Measurements from ENCODE around the gene SLC35D3. TPM values are rescaled to one million over a fixed set of nuclear protein-coding genes. Genes with fewer than 3 reads are reported as not detected.
"Not testable (repeated sequence)": the region's sequence is repeated elsewhere in the genome, so short reads cannot be mapped to it uniquely, and the experiment has no call there.

The SLC35D3 gene
- total and polyA plus RNA-seq, 2 donors (not counting 1 experiment from before 2014, with no cell fraction given) = not detected

DNA sequence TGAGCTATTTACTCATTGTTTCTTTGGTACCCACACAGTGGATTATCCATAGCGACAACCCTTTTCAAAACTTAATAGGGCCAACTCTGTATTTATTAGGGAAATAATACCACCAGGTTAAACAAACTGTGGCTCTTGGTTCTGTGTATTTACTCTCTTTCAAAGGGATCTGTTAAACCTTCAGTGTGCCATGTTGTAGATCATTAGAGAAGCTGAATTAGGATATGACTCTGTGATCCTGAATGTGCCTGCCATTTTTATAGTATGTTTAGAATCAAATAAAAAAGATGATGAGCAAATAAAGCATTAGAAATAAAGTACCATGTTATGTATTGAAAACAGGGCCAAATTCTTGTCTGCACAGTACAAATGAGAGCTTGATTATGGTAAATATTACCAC is 25.0 kb upstream of the SLC35D3 start:
- H3K4me1 Mint-ChIP-seq = no peaks in the 10 kb centered on the region
- Histone ChIP-seq H3K36me3 (replicated peaks in 1 of 2; ENCODE audit: control extremely low read depth in 1 of 2, control insufficient read depth in 1 of 2, extremely low read depth in 1 of 2, insufficient read depth in 2 of 2, low read length in 1 of 2) (peaks cover 1 to 10% of the 10 kb centered on the region in 2 experiments), H3K27ac (ENCODE audit: low read length in 2 of 2) (no peak overlapping the region), H3K4me3 (ENCODE audit: control extremely low read depth in 1 of 5, extremely low read depth in 1 of 5, insufficient read depth in 1 of 5, low read depth in 2 of 5, low read length in 4 of 5) (no peak overlapping the region), H4K20me1 (ENCODE audit: control insufficient read depth, insufficient read depth, low read length, poor library complexity, severe bottlenecking) (no peaks in the 10 kb centered on the region), H3K4me2 (replicated peaks; ENCODE audit: low read depth, low read length, poor library complexity, severe bottlenecking) (no peak overlapping the region), H3K4me1 (ENCODE audit: control insufficient read depth in 2 of 2, insufficient read depth in 2 of 2, low read length in 2 of 2) (no peaks in the 10 kb centered on the region), H3K9me3 (ENCODE audit: control extremely low read depth in 1 of 3, control insufficient read depth in 2 of 3, insufficient read depth in 1 of 3, low read length in 2 of 3) (no peaks in the 10 kb centered on the region), H3K27me3 (replicated peaks in 1 of 4; ENCODE audit: control extremely low read depth in 1 of 4, control insufficient read depth in 3 of 4, insufficient read depth in 4 of 4, low read length in 3 of 4) (no peaks in the 10 kb centered on the region), H3K79me2 (ENCODE audit: control insufficient read depth, insufficient read depth, low read length) (no peaks in the 10 kb centered on the region), H3K9ac (ENCODE audit: low read length) (no peak overlapping the region), H2AFZ (ENCODE audit: insufficient read depth, low read depth, low read length, poor library complexity, severe bottlenecking) (no peak overlapping the region)
- H3K4me3 Mint-ChIP-seq = no peak overlapping the region
- ATAC-seq (ENCODE audit: low read depth) = no peak
- no peak overlapping the region for H3K27ac Mint-ChIP-seq
- ChIA-PET CTCF (no interaction called here), POLR2A (interaction anchor here (0.6 kb wide), 1 partner anchor 1130 kb away, joined by 3 read pairs; no protein-coding TSS in a partner anchor)
- TF ChIP-seq, protein P1, sequence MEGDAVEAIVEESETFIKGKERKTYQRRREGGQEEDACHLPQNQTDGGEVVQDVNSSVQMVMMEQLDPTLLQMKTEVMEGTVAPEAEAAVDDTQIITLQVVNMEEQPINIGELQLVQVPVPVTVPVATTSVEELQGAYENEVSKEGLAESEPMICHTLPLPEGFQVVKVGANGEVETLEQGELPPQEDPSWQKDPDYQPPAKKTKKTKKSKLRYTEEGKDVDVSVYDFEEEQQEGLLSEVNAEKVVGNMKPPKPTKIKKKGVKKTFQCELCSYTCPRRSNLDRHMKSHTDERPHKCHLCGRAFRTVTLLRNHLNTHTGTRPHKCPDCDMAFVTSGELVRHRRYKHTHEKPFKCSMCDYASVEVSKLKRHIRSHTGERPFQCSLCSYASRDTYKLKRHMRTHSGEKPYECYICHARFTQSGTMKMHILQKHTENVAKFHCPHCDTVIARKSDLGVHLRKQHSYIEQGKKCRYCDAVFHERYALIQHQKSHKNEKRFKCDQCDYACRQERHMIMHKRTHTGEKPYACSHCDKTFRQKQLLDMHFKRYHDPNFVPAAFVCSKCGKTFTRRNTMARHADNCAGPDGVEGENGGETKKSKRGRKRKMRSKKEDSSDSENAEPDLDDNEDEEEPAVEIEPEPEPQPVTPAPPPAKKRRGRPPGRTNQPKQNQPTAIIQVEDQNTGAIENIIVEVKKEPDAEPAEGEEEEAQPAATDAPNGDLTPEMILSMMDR (IDR thresholded peaks at IDR 0.05) = no peak
- no peak for TF ChIP-seq EZH2 (IDR thresholded peaks at IDR 0.05; ENCODE audit: borderline replicate concordance, insufficient read depth, low read depth, low read length, poor library complexity, severe bottlenecking)
- no peak for DNase-seq
- no peaks in the 10 kb centered on the region for H3K9me3 Mint-ChIP-seq (ENCODE audit: insufficient read depth)
- intact Hi-C loops (cut with micrococcal nuclease) = no loop called here
- no CpG with 5 or more reads among the region's 1 CpG for WGBS (ENCODE audit: insufficient coverage)
- no peaks in the 10 kb centered on the region for H3K27me3 Mint-ChIP-seq

DNA sequence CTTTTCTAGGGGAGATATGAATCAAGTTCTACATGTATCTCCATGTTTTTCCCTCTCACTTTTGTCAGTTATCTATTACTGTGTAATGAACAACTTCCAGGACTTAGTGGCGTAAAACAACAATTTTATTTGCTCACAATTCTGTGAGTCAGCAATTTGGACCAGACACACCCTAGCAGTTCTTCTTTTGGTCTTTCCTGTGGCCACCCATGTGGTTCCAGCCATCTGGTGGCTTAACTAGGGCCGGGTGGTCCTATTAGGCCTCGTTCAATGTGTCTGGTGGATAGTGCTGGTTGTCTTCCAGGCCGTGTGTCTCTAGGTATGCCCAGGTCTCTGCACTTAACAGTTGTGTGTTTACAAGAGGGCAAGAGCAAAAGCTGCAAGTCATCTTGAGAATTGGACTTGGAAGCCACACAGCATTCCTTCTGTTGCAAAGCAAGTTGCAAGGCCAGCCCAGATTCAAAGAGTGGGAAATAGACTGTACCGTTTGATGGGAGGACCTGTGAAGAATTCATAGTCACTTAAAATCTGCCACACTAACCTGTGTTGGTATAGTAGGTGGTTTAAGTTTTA is 20.8 kb upstream of the SLC35D3 start:
- intact Hi-C loops (cut with micrococcal nuclease) = no loop called here
- Histone ChIP-seq H3K4me1 (ENCODE audit: control insufficient read depth in 2 of 2, insufficient read depth in 2 of 2, low read length in 2 of 2) (no peaks in the 10 kb centered on the region), H2AFZ (ENCODE audit: insufficient read depth, low read depth, low read length, poor library complexity, severe bottlenecking) (no peak overlapping the region), H3K4me2 (replicated peaks; ENCODE audit: low read depth, low read length, poor library complexity, severe bottlenecking) (no peak overlapping the region), H3K27ac (ENCODE audit: low read length in 2 of 2) (no peak overlapping the region), H3K79me2 (ENCODE audit: control insufficient read depth, insufficient read depth, low read length) (no peaks in the 10 kb centered on the region), H3K4me3 (ENCODE audit: control extremely low read depth in 1 of 5, extremely low read depth in 1 of 5, insufficient read depth in 1 of 5, low read depth in 2 of 5, low read length in 4 of 5) (no peak overlapping the region), H3K36me3 (replicated peaks in 1 of 2; ENCODE audit: control extremely low read depth in 1 of 2, control insufficient read depth in 1 of 2, extremely low read depth in 1 of 2, insufficient read depth in 2 of 2, low read length in 1 of 2) (peaks cover 4 to 30% of the 10 kb centered on the region in 2 experiments), H3K27me3 (replicated peaks in 1 of 4; ENCODE audit: control extremely low read depth in 1 of 4, control insufficient read depth in 3 of 4, insufficient read depth in 4 of 4, low read length in 3 of 4) (no peaks in the 10 kb centered on the region), H4K20me1 (ENCODE audit: control insufficient read depth, insufficient read depth, low read length, poor library complexity, severe bottlenecking) (no peaks in the 10 kb centered on the region), H3K9me3 (ENCODE audit: control extremely low read depth in 1 of 3, control insufficient read depth in 2 of 3, insufficient read depth in 1 of 3, low read length in 2 of 3) (no peaks in the 10 kb centered on the region), H3K9ac (ENCODE audit: low read length) (no peak overlapping the region)
- POLR2A ChIA-PET = no interaction called here
- DNase-seq = no peak
- Mint-ChIP-seq H3K9me3 (ENCODE audit: insufficient read depth) (no peaks in the 10 kb centered on the region), H3K27ac (no peak overlapping the region), H3K4me3 (no peak overlapping the region), H3K27me3 (no peaks in the 10 kb centered on the region), H3K4me1 (no peaks in the 10 kb centered on the region)
- CTCF ChIA-PET = no interaction called here
- ATAC-seq (ENCODE audit: low read depth) = no peak
- WGBS (ENCODE audit: insufficient coverage) = 92% methylated on average over 4 of the region's 5 CpGs
- TF ChIP-seq, protein P1 (IDR thresholded peaks at IDR 0.05) = no peak
- no peak for TF ChIP-seq EZH2 (IDR thresholded peaks at IDR 0.05; ENCODE audit: borderline replicate concordance, insufficient read depth, low read depth, low read length, poor library complexity, severe bottlenecking)

DNA sequence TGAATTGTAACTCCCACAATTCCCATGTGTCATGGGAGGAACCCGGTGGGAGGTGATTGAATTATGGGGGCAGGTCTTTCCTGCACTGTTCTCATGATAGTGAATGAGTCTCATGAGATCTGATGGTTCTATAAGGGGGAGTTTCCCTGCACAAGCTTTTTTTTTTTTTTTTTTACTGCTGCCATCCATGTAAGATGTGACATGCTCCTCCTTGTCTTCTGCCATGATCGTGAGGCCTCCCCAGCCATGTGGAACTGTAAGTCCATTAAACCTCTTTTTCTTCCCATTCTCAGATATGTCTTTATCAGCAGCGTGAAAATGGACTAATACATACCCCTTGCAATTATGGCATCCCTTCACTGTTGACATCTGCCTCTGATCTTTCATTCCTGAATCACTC is 17.6 kb upstream of the SLC35D3 start:
- 100% methylated on average over 2 of the region's 3 CpGs for WGBS (ENCODE audit: insufficient coverage)
- H3K9ac ChIP-seq (ENCODE audit: low read length); H3K4me3 Mint-ChIP-seq; H3K27me3 ChIP-seq (replicated peaks in 1 of 4; ENCODE audit: control extremely low read depth in 1 of 4, control insufficient read depth in 3 of 4, insufficient read depth in 4 of 4, low read length in 3 of 4); H3K4me1 Mint-ChIP-seq; ATAC-seq (ENCODE audit: low read depth); intact Hi-C loops (cut with micrococcal nuclease); H3K27ac Mint-ChIP-seq; H3K4me3 ChIP-seq (ENCODE audit: control extremely low read depth in 1 of 5, extremely low read depth in 1 of 5, insufficient read depth in 1 of 5, low read depth in 2 of 5, low read length in 4 of 5); POLR2A ChIA-PET; CTCF ChIA-PET; H3K27ac ChIP-seq (ENCODE audit: low read length in 2 of 2); H4K20me1 ChIP-seq (ENCODE audit: control insufficient read depth, insufficient read depth, low read length, poor library complexity, severe bottlenecking); H3K79me2 ChIP-seq (ENCODE audit: control insufficient read depth, insufficient read depth, low read length); H3K9me3 ChIP-seq (ENCODE audit: control extremely low read depth in 1 of 3, control insufficient read depth in 2 of 3, insufficient read depth in 1 of 3, low read length in 2 of 3); H3K4me2 ChIP-seq (replicated peaks; ENCODE audit: low read depth, low read length, poor library complexity, severe bottlenecking); H3K27me3 Mint-ChIP-seq; H3K9me3 Mint-ChIP-seq (ENCODE audit: insufficient read depth); H3K4me1 ChIP-seq (ENCODE audit: control insufficient read depth in 2 of 2, insufficient read depth in 2 of 2, low read length in 2 of 2); H2AFZ ChIP-seq (ENCODE audit: insufficient read depth, low read depth, low read length, poor library complexity, severe bottlenecking); DNase-seq: not testable (repeated sequence)
- peaks cover 2 to 30% of the 10 kb centered on the region in 2 experiments for H3K36me3 ChIP-seq (replicated peaks in 1 of 2; ENCODE audit: control extremely low read depth in 1 of 2, control insufficient read depth in 1 of 2, extremely low read depth in 1 of 2, insufficient read depth in 2 of 2, low read length in 1 of 2)

Data from B cell (primary cell).